ENCODE data around the gene AP5Z1.

DNA sequence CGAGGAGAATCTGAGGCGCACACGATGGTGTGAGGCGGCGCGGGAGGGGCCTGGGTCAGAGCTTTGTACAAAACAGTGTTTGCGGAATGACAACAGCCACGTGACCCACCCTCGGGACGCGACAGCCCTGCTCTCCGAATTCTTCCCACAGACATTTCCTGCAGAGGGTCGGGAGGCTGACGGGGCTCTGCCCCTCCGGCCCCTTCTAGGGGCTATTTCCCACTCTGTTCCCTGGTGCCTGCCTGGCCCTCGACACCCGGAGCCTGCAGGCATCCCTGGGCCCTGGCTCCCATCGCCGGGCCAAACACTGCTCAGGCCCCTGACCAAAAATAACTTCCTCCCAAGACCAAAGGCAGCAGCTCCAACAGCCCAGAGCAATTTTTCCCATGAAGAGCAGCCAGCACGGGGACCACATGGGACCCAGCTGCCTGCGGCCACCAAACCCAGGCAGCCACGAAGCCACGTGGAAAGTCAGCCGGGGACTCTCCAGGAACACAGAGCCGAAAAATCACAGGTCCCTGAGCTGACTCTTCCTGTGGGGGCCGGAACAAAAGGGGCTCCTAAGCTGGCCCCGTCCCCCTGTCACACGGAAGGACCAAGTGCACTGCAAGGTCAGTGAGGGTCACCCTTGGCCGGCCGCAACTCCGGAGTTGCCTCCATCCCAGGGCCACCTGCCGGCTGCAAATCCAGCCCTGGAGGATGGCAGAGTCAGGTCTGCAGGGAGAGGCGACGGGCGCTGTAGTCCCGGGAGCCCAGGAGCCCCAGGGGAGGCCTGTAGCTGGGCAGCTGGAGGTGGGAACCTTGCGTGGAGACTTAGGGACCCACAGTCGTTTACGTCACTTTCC, 44.4 kb downstream of the AP5Z1 start:
- TF ChIP-seq CTCF (IDR thresholded peaks at IDR 0.05; ENCODE audit: borderline replicate concordance, extremely low read depth, low read length, poor library complexity, severe bottlenecking) (no peak), EZH2 (IDR thresholded peaks at IDR 0.05; ENCODE audit: borderline replicate concordance, low read depth, low read length, severe bottlenecking) (no peak)

Measured in DND-41 (cell line).